NB4 (cell line): ENCODE results near the gene EFNA2.

Source experiments
- DNase-seq: peaks from one replicate; pipeline ENCODE4 v3.0.0; 2010; ENCODE audit warnings: low read depth
- H3K4me3 ChIP-seq: one replicate; pipeline ENCODE4 v1.5.1; 2011; ENCODE audit warnings: mild to moderate bottlenecking, low read depth, low read length, moderate library complexity
- MYC ChIP-seq: IDR thresholded peaks from 2 replicates; pipeline ENCODE4 v1.6.1; 2011; ENCODE audit warnings: low read depth, low read length
- POLR2A ChIP-seq: IDR thresholded peaks from 2 replicates; pipeline ENCODE4 v1.6.1; 2011; ENCODE audit warnings: mild to moderate bottlenecking; ENCODE audit not compliant: insufficient read length; ENCODE audit errors: extremely low read depth
- TF ChIP-seq, protein P1 (sequence below): IDR thresholded peaks from one replicate; pipeline ENCODE4 v1.5.1; 2012; ENCODE audit warnings: low read depth, low read length
- TF ChIP-seq, protein P2 (sequence below): IDR thresholded peaks from 2 replicates; pipeline ENCODE4 v1.6.1; 2011; ENCODE audit warnings: low read depth, low read length

The EFNA2 gene

DNA sequence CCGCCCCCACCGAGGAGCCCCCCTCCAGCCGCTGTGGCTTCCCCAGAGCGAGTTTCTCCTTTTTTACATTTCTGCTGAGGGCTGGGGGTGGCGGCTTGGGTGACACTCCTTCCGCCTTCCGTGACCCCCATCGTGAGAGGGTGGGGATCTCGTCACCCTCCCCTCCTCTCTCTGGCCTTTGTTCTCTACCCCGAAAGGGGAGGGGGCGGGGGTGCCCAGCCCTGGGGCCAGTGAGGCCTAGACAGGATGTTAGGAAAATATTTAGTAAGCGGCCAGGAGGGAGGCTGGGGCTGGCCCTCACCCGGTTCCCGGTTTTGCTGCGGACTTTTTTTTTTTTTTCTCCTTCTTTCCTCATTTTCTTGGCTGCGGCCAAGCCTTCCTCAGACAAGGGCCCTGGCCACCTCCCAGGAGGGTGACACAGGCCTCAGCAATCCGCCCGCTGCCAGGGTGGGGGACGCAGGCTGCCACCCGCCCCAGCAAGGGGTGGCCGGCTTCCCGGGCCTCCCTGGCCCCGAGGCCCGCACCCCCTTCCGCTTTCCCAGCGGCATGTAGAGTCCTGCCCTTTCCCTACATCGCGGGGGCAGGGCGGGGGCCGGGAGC is 33.4 kb upstream of the EFNA2 start:
- DNase-seq, result peak; percentile 89
- TF ChIP-seq POLR2A (no peak), MYC (no peak)
- TF ChIP-seq, protein P1, sequence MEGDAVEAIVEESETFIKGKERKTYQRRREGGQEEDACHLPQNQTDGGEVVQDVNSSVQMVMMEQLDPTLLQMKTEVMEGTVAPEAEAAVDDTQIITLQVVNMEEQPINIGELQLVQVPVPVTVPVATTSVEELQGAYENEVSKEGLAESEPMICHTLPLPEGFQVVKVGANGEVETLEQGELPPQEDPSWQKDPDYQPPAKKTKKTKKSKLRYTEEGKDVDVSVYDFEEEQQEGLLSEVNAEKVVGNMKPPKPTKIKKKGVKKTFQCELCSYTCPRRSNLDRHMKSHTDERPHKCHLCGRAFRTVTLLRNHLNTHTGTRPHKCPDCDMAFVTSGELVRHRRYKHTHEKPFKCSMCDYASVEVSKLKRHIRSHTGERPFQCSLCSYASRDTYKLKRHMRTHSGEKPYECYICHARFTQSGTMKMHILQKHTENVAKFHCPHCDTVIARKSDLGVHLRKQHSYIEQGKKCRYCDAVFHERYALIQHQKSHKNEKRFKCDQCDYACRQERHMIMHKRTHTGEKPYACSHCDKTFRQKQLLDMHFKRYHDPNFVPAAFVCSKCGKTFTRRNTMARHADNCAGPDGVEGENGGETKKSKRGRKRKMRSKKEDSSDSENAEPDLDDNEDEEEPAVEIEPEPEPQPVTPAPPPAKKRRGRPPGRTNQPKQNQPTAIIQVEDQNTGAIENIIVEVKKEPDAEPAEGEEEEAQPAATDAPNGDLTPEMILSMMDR, result no peak
- TF ChIP-seq, protein P2, sequence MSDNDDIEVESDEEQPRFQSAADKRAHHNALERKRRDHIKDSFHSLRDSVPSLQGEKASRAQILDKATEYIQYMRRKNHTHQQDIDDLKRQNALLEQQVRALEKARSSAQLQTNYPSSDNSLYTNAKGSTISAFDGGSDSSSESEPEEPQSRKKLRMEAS, result no peak
- peak overlapping the region; percentile 25 for H3K4me3 ChIP-seq

DNA sequence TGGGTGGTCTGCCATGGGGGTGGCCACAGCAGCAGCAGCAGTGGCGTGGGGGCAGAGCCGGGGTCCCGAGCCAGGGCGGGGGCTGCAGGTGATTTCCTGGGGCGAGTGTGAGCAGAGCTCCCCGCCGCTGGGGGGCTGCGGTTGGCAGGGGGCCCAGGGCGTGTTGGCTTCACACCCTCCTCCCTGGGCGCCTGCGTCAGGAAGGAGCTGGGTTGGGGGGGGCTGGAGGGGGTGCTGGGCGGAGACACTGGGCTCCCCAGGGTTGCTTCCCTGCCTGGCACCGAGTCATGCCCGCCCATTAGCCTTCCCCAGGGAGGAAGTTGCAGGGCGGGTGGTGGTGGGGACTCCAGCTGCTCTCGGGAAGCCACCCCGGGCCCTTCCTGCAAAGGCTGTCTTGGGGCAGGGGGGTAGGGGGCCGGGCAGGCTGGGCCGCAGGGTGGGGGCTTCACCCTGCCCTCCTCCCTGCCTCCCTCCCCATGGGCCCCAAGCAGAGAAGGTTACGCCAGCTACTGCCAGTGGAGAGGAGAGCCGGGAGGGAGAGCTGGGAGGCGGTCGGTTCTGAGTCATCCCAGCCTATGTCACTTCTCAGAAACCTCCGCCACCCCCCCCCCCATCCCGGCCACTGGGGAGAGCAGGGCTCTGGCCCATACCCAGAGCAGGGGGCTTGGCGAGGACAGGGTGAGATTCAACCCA is 32.7 kb upstream of the EFNA2 start:
- H3K4me3 ChIP-seq, result no peak overlapping the region
- 0 out of 2 replicates have a peak, but pooled peaks have one; percentile 11 for TF ChIP-seq MYC
- TF ChIP-seq, protein P1, result no peak
- TF ChIP-seq, protein P2, result 0 out of 2 replicates have a peak, but pooled peaks have one; percentile 27
- DNase-seq, result peak; percentile 93

DNA sequence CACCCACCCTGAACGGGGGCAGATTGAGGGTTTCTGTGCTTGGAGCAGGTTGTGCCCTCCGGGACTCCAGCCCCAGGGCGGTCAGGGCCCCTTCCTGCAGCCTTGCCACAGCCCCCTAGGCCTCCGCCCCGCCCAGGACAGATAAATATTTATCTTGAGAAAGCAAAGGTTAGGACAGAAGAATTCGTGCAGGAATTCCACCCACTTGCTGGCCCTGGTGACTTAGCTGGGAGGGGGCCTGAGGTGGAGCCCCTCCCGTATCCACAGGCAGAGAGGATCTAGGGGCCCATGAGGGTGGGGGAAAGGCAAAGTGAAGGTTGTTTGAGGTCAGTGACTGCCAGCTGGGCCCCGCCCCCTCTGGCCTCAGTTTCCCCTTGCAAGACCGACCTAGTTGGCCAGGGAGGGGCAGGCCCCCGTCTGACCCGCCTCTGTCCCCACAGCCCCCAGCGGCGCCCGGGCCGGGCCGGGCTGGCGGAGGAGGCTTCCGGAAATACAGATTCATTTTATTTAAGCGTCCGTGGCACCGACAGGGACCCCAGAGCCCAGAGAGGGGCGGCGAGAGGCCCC is 32.1 kb upstream of the EFNA2 start:
- H3K4me3 ChIP-seq, result no peak overlapping the region
- no peak for DNase-seq
- TF ChIP-seq POLR2A, result no peak
- TF ChIP-seq, protein P2, result no peak
- TF ChIP-seq, protein P1, result no peak
- no peak for TF ChIP-seq MYC

DNA sequence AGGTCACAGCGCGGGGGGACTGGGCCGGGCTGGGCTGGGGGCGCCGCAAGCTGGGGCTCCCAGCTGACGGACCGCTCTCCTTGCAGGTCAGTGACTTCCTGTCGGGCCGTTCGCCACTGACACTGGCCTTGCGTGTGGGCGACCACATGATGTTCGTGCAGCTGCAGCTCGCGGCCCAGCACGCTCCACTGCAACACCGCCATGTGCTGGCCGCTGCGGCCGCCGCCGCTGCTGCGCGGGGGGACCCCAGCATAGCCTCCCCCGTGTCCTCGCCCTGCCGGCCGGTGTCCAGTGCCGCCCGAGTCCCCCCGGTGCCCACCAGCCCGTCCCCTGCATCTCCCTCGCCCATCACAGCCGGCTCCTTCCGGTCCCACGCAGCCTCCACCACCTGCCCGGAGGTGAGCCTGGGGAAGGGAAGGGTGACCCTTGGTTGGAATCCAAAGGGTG is 31.6 kb upstream of the EFNA2 start:
- DNase-seq, result no peak
- TF ChIP-seq POLR2A, result no peak
- TF ChIP-seq, protein P2, result no peak
- no peak for TF ChIP-seq MYC
- TF ChIP-seq, protein P1, result no peak
- no peak overlapping the region for H3K4me3 ChIP-seq

DNA sequence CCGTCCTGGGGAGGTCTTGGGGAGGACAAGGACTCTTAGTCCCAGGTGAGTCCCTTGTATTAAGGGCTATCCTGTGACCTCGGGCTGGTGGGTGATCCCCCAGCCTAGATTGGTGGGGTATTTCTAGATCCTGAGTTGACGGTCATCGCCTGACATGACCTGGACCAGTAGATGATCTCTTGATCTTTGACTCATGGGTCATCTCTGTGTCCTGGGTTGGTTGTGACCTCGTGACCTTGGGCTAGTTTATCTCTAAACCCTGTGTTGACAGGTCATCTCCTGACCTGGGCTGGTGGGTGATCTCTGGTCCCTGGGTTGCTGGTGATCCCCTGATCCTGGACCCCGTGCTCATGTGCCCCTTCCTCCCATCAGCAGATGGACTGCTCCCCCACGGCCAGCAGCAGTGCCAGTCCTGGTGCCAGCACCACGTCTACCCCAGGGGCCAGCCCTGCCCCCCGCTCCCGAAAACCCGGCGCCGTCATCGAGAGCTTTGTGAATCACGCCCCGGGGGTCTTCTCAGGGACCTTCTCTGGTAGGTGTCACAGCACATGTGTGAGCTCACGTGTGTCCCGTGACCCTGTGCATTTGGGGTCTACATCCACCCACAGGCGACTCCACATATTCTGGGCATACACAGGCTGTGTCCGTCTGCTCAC is 31.0 kb upstream of the EFNA2 start:
- no peak for DNase-seq
- no peak overlapping the region for H3K4me3 ChIP-seq
- TF ChIP-seq POLR2A (no peak), MYC (no peak)
- TF ChIP-seq, protein P1, result no peak
- TF ChIP-seq, protein P2, result no peak
